ENCODE data around the gene CACNA1B.

CACNA1B gene

DNA sequence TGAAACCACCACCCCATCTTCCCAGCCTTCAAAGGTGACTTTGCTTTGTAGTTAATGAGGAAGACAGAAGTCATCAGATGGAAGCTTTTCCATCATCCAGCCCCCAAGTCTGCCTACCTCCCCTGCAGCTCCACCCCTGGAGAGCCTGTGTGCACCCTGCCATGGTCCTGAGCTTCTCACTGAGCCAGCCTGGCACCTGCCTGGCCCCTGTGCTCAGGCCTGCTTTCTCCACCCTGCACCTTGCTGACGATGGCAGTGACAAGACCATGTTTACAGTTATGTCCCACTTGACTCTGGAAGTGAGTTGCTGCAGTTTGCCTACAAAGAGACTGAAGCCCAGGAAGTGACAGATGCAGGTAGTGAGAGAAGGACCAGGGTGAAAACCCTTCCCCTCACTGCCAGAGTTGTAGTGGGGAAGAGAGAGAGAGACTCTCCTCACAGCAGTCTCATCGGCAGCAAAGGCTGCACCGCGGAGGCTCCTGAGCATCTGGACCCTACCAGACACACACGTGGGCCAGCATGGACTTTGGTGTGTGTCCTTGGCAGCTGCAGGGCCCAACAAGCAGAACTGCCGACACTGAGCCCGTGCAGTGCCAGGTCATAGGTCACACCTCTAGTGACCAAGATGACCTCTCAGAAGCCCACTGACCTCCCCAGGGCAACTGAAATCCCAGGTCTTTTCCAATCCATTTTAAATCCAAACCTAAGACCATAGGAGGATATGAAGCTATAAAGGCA, 107.1 kb downstream of the CACNA1B start:
- H3K27ac ChIP-seq = no peak overlapping the region
- TF ChIP-seq, protein P1, sequence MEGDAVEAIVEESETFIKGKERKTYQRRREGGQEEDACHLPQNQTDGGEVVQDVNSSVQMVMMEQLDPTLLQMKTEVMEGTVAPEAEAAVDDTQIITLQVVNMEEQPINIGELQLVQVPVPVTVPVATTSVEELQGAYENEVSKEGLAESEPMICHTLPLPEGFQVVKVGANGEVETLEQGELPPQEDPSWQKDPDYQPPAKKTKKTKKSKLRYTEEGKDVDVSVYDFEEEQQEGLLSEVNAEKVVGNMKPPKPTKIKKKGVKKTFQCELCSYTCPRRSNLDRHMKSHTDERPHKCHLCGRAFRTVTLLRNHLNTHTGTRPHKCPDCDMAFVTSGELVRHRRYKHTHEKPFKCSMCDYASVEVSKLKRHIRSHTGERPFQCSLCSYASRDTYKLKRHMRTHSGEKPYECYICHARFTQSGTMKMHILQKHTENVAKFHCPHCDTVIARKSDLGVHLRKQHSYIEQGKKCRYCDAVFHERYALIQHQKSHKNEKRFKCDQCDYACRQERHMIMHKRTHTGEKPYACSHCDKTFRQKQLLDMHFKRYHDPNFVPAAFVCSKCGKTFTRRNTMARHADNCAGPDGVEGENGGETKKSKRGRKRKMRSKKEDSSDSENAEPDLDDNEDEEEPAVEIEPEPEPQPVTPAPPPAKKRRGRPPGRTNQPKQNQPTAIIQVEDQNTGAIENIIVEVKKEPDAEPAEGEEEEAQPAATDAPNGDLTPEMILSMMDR (IDR thresholded peaks at IDR 0.05) = no peak
- no peak for TF ChIP-seq ZFX (IDR thresholded peaks at IDR 0.05; ENCODE audit: borderline replicate concordance)

- TF ChIP-seq ZFX (IDR thresholded peaks at IDR 0.05; ENCODE audit: borderline replicate concordance) = no peak
- TF ChIP-seq, protein P1 (IDR thresholded peaks at IDR 0.05) = no peak
- H3K27ac ChIP-seq = no peak overlapping the region
Observed at GRCh38 chr9:137985637-137986071, 108.1 kb downstream of the CACNA1B start.

DNA sequence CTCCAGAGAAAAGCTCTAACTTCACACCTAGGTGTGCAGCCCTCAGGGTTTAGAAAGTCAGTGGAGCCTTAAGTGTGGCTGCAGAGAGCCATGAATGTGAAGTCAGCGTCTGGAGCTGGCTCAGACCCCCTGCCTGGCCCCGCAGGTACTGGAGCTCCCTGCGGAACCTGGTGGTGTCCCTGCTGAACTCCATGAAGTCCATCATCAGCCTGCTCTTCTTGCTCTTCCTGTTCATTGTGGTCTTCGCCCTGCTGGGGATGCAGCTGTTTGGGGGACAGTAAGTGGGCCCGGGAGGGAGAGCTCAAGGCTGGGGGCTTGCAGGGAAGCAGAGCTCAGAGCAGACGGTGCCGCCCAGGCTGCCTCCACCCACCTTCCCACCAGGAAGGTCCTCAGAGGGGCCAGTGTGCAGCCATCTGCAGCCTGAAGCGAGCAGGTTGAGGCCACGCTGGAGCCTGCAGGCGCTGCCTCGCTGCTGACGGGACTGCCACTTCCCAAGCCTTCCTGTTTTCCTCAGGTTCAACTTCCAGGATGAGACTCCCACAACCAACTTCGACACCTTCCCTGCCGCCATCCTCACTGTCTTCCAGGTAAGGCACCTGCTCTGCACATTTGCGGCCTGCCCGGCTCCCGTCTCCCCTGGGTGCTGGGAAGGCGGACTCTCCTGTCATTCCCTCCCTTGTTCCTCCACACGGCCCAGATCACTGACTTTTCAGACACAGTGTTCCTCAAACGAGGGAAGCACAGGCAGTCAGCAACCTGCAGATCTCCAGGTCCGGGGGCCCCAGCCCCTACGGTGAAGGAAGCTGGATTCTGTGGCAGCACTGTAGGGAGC, 108.9 kb downstream of the CACNA1B start:
- TF ChIP-seq, protein P1 (IDR thresholded peaks at IDR 0.05) = no peak
- no peak for TF ChIP-seq ZFX (IDR thresholded peaks at IDR 0.05; ENCODE audit: borderline replicate concordance)
- H3K27ac ChIP-seq = no peak overlapping the region

- TF ChIP-seq ZFX (IDR thresholded peaks at IDR 0.05; ENCODE audit: borderline replicate concordance) = no peak
- TF ChIP-seq, protein P1 (IDR thresholded peaks at IDR 0.05) = no peak
- H3K27ac ChIP-seq = no peak overlapping the region
Observed at GRCh38 chr9:137987244-137988030, 109.9 kb downstream of the CACNA1B start.

- TF ChIP-seq, protein P1 (IDR thresholded peaks at IDR 0.05) = no peak
- TF ChIP-seq ZFX (IDR thresholded peaks at IDR 0.05; ENCODE audit: borderline replicate concordance) = no peak
- no peak overlapping the region for H3K27ac ChIP-seq
Observed at GRCh38 chr9:137988051-137988450, 110.5 kb downstream of the CACNA1B start.

DNA sequence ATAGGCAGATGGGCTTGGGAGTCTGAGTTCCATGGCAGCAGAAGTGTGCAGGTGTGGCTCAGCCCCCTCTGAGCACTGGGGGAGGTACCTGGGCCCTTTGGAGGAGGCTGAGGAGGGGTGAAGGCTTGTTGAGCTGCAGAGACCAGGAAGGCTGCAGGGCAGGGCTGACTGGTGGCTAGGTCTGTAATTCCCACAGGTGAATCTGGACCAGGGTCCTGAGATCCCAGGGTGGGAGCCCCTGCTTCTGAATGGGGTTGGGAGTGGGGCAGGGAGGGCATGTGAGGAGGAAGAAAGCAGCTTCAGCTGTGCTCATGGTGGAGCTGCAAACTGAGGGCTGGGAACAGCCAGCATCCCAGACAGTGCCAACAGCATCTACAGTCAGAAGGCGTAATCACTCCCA, 111.1 kb downstream of the CACNA1B start:
- H3K27ac ChIP-seq = no peak overlapping the region
- no peak for TF ChIP-seq ZFX (IDR thresholded peaks at IDR 0.05; ENCODE audit: borderline replicate concordance)
- TF ChIP-seq, protein P1 (IDR thresholded peaks at IDR 0.05) = no peak
